SK-N-SH (cell line): ENCODE data around the gene CITED1.

Experiments used
- CTCF ChIP-seq: fragments of 200-600 bp; sonication (generic); IDR thresholded peaks from 2 replicates; pipeline ENCODE4 v1.6.1; 2017; ENCODE audit warnings: antibody characterized with exemption, mild to moderate bottlenecking, moderate library complexity
- ELF1 ChIP-seq: IDR thresholded peaks from 2 replicates; pipeline ENCODE4 v1.4.0; 2012
- NRF1 ChIP-seq: IDR thresholded peaks from 2 replicates; pipeline ENCODE4 v1.6.1; 2012; ENCODE audit warnings: low read depth, mild to moderate bottlenecking, low read length
- RAD21 ChIP-seq: IDR thresholded peaks from 2 replicates; pipeline ENCODE4 v1.6.1; 2012; ENCODE audit warnings: mild to moderate bottlenecking, low read length
- REST ChIP-seq: IDR thresholded peaks from 2 replicates; pipeline ENCODE4 v1.6.1; 2012; ENCODE audit warnings: mild to moderate bottlenecking, low read depth, low read length, moderate library complexity
- USF2 ChIP-seq: fragments of 150-350 bp; IDR thresholded peaks from 2 replicates; pipeline ENCODE4 v1.6.1; 2017; ENCODE audit warnings: antibody characterized with exemption, low read length, low read depth, borderline replicate concordance

- no peak for TF ChIP-seq NRF1
- no peak for TF ChIP-seq RAD21
- TF ChIP-seq ELF1 = no peak
- TF ChIP-seq CTCF = no peak
- no peak for TF ChIP-seq REST
- no peak for TF ChIP-seq USF2
These were observed 3.9 kb downstream of the CITED1 start for GRCh38 chrX:72301781-72302180.
